Activated naive CD8-positive, alpha-beta T cell treated with anti-CD3 and anti-CD28 coated beads for 36 hours (primary cell): Measurements from ENCODE around the gene DNAI1. TPM values are rescaled to one million over a fixed set of nuclear protein-coding genes. Genes with fewer than 3 reads are reported as not detected.

Source experiments
- DNase-seq: peaks from one replicate; pipeline ENCODE4 v3.0.0; 2021
- H3K27ac Mint-ChIP-seq: one replicate; pipeline ENCODE4 v1.8.0; 2022; ENCODE audit warnings: mild to moderate bottlenecking, moderate library complexity, mixed read lengths
- H3K27me3 Mint-ChIP-seq: one replicate; pipeline ENCODE4 v1.8.0; 2022; ENCODE audit warnings: mild to moderate bottlenecking, mixed read lengths
- H3K36me3 Mint-ChIP-seq: one replicate; pipeline ENCODE4 v1.8.0; 2021; ENCODE audit warnings: mild to moderate bottlenecking, mixed read lengths
- H3K4me1 Mint-ChIP-seq: one replicate; pipeline ENCODE4 v1.8.0; 2021; ENCODE audit warnings: mixed read lengths
- H3K4me3 Mint-ChIP-seq: one replicate; pipeline ENCODE4 v1.8.0; 2022; ENCODE audit warnings: mild to moderate bottlenecking, moderate library complexity, mixed read lengths
- H3K9me3 Mint-ChIP-seq: one replicate; pipeline ENCODE4 v1.8.0; 2022; ENCODE audit warnings: mixed read lengths
- total RNA-seq, 2 experiments: library from RNA; stranded (reverse); gene quantifications; one replicate each; pipeline ENCODE4 v1.2.3, GENCODE V29; 2021

Gene DNAI1
- total RNA-seq, 2 experiments from 2014 or later: not detected

DNA sequence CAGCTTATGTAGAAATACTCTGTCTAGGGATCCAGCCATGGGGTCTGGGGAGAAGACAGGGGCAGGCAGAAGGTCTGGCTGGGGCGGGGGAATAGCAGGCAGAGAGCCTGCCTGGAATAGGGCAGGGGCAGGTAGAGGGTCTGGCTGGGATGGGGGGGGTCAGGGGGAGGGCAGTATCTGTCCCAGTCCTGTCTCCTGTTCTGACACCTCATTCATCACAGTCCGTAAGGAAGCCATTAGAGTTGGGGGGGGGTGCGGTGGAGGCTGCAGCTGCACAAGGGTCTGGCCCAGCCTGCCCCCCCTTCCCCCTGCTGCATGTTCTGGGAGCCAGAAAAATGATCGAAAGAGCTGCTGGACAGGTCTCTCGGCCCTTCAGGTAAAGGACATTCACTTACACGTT, 98.3 kb downstream of the DNAI1 start:
- no peak overlapping the region for H3K27ac Mint-ChIP-seq
- no peak overlapping the region for H3K4me3 Mint-ChIP-seq
- H3K4me1 Mint-ChIP-seq: no peaks in the 10 kb centered on the region
- H3K27me3 Mint-ChIP-seq: peaks cover 33% of the 10 kb centered on the region
- no peaks in the 10 kb centered on the region for H3K9me3 Mint-ChIP-seq
- DNase-seq: no peak
- no peaks in the 10 kb centered on the region for H3K36me3 Mint-ChIP-seq

DNA sequence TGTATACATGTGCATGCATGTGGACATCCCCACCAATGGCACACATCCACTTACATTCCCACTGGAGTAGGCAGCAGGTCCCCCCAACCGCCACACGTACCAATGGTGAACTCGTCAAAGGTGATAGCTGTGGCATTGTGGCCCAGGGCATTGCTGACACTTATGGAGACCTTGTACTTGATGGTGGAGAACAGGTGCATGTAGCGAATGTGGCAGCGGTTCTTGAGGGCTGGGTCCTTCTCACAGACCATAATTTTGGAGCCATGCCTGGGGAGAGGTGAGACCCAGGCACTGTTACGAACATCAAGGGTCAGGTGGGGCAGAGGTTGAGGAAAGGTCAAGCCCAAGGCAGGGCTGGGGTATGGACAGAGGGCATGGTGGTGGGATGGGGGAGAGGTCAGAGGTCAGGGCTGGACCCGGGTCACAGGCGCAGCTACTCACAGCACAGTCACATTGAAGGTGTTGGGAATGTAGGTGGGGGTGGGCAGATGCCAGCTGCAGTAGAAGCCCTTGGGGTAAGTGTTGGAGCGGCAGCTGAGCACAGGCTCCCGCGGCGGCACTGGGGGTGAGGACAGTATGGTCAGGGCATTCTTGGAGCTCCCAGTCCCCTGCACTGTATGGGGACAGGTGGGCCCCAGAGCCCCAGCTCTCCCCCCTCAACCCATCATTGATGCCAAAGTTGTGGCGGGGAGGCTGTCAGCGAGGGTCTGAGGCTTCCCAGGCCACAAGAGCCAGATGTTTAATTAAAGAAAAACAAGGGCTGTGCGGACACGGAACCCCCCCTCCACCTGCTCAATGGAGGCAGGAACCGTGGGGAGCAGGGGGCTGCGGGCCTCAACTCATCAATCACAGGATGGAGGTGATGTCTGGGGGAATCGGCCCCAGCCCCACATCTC, 99.1 kb downstream of the DNAI1 start:
- Mint-ChIP-seq H3K27ac (no peak overlapping the region), H3K36me3 (no peaks in the 10 kb centered on the region), H3K27me3 (peaks cover 33% of the 10 kb centered on the region)

DNA sequence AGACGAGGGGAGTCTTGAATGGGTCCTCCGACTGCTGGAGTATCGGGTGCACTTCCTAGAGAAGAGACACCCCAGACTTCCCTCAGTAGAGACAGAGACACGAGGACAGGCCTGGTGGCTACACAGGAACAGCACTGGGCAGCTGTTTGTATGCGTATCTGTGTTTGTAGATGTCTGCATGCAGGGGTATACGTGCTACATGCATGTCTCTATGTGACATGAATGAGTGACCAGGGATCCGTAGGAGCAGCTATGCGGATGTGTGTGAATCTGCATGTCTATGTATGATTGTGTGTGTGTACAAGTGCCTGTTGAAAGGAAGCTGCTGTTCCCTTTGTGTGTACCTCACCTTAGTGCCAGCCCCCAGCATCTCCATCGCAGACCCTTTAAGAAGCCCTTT, 99.8 kb downstream of the DNAI1 start:
- Mint-ChIP-seq H3K4me1 (no peaks in the 10 kb centered on the region), H3K4me3 (no peak overlapping the region), H3K36me3 (no peaks in the 10 kb centered on the region), H3K27ac (no peak overlapping the region), H3K27me3 (peaks cover 33% of the 10 kb centered on the region), H3K9me3 (no peaks in the 10 kb centered on the region)
- no peak for DNase-seq

More for the DNA sequence above, 99.1 kb downstream of the DNAI1 start:
- Mint-ChIP-seq H3K9me3 (no peaks in the 10 kb centered on the region), H3K4me1 (no peaks in the 10 kb centered on the region), H3K4me3 (no peak overlapping the region)
- no peak for DNase-seq

DNA sequence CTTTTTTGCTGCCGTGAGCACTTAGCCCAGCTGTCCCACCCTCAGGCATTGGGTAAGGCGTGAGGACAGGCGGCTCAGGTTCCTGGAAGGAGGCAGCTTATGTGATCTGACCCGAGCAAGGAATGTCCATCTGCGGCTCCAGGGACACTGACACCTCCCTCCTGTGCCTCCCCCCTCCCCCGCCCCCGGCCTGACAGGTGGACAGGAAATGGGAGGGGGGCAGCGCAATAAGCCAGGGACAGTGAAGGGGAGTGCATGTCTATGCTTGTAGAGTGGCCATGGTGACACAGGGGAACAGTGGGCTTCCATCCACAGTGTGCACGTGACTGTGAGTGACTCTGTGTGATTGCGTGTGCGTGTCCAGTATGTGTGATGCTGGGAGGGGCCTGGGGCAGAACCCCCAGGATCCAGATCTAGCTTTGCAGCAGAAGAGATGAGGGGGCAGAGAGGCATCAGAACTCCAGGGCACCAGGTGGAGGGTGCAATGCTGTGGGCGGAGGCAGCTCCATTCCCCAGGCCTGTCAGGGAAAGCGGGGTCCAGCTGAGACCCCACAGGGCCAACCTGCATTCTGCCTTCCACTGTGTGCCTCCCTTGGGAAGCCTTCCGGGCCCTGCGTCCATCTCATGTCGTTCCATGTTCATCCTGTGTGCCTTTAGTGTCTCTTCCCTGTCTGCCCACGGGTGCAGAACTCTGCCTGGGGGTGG, 100.5 kb downstream of the DNAI1 start:
- no peak for DNase-seq
- Mint-ChIP-seq H3K36me3 (no peaks in the 10 kb centered on the region), H3K27ac (no peak overlapping the region), H3K9me3 (no peaks in the 10 kb centered on the region), H3K4me3 (no peak overlapping the region), H3K4me1 (no peaks in the 10 kb centered on the region), H3K27me3 (peaks cover 33% of the 10 kb centered on the region)

DNA sequence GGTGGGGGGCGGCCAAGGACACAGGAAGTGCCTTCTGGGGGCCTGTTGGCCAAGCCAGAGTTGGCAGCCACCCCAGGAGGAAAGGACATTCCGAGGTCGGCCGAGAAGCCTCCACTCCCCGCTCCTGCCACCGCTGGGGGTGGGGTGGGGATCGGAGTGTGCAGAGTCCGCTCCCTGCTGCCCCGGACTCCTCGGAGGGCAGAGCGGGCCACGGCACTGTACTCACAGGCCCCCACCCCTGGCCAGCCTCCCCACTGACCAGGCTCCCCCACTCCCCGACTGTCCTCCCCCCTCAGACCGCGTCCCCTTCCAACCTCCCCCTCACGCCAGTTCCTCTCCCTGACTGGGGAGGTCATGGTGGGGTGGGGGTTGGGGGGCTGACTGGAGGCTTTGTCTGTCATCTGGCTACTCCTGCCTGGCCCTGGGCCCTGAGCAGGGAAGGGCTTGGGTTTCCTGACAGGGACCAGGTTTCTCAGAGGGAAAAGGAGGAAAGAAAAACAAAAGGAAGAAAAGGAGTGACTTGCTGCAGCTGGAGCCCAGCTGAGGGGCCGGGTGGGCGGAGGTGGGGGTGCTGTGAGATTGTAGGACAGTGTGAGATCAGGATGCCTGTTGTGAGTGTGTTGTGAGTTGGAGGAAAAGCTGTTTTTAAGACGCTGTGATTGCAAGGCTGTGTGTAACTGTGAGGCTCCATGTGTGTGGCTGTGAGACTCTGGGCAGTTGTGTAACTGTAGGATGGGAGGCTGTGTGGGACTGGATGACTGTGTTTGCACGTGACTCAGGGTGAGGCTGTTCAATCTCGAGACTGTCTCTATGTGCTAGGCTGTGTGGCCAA, 101.2 kb downstream of the DNAI1 start:
- no peak overlapping the region for H3K4me3 Mint-ChIP-seq
- peaks cover 34% of the 10 kb centered on the region for H3K27me3 Mint-ChIP-seq
- H3K27ac Mint-ChIP-seq: no peak overlapping the region
- no peaks in the 10 kb centered on the region for H3K4me1 Mint-ChIP-seq
- H3K9me3 Mint-ChIP-seq: no peaks in the 10 kb centered on the region
- H3K36me3 Mint-ChIP-seq: no peaks in the 10 kb centered on the region
- DNase-seq: no peak

DNA sequence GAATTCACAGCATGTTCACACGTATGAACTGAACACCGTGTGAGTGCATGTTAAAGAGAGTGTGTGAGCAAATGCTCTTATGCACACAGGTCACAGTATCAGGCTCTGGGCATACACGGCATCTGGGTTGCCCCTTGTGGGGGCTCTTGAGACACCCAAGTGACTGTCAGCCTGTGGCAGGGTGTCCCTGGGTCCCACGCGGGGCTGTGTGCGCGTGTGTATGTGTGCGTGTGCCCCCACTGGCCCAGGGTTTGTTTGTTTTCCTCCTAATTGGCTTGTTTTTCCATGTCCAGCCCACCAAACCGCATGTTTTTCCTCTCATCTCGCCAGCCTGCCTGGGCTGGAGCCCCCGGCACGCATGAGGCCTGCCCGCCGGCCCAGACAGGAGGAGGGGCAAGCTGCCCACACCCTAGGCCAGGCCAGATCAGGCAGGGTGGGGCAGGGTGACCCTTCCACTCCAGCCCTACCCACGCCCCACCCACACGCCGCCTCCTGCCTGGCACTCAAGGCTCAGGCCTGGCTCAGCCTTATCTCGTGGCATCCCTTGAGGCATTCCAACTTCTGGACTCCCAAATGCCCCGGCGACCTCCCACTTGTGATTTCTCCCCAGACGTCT, 102.1 kb downstream of the DNAI1 start:
- Mint-ChIP-seq H3K9me3 (no peaks in the 10 kb centered on the region), H3K4me1 (no peaks in the 10 kb centered on the region), H3K36me3 (no peaks in the 10 kb centered on the region), H3K4me3 (no peak overlapping the region), H3K27ac (no peak overlapping the region), H3K27me3 (peaks cover 37% of the 10 kb centered on the region)
- DNase-seq: no peak

DNA sequence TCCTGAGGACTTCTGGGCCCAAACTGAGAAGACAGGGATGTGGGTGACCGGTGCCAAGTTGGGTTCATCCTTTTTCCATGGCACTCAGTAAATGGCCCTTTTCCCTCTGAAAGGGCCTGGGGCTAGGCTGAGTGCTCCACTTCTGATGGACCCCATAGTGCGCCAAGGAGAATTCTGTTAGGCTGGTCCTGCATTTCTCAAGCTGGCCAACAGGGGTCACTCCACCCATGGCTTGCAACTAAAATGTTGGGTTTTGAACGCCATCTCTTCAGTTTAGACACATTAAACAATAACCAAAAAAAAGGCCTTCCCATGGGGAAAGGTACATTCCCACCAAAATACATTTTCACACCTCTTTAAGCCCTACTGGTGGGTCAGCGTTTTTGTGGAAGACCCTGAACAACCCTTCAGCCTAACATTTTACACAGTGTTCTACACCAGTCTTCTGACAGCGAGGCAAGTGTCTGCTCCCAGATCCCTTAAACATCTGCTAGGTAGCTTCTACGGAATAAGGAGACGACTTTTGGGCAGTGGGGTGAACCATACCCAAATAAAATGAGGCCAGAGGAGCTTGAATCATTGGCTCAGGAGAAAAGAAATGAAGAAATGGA, 103.6 kb downstream of the DNAI1 start:
- Mint-ChIP-seq H3K27ac (no peak overlapping the region), H3K36me3 (no peaks in the 10 kb centered on the region), H3K4me3 (no peak overlapping the region), H3K27me3 (peaks cover 42% of the 10 kb centered on the region), H3K9me3 (no peaks in the 10 kb centered on the region), H3K4me1 (no peaks in the 10 kb centered on the region)
- DNase-seq: peak; percentile 17

DNA sequence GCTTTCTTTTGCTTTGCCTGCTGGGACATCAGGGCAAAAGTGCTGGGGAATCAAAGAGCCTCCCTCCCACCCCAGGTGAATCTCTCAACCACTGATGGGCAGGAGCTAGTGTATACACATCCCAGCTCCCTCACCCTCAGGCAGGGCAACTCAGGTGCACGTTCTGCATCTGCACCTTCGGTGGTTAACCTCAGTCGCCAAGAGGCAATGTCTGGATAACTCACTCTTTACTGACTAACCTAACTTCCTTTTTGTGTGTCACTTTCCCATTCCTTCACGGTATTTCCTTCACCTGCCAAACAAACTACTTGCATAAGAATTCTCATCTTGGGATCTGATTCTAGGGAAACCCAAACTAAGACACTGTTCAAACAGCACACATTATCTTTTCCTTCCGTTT, 104.7 kb downstream of the DNAI1 start:
- H3K9me3 Mint-ChIP-seq: no peaks in the 10 kb centered on the region
- H3K4me3 Mint-ChIP-seq: no peak overlapping the region
- no peak for DNase-seq
- H3K36me3 Mint-ChIP-seq: no peaks in the 10 kb centered on the region
- no peaks in the 10 kb centered on the region for H3K4me1 Mint-ChIP-seq
- peaks cover 33% of the 10 kb centered on the region for H3K27me3 Mint-ChIP-seq
- H3K27ac Mint-ChIP-seq: no peak overlapping the region

DNA sequence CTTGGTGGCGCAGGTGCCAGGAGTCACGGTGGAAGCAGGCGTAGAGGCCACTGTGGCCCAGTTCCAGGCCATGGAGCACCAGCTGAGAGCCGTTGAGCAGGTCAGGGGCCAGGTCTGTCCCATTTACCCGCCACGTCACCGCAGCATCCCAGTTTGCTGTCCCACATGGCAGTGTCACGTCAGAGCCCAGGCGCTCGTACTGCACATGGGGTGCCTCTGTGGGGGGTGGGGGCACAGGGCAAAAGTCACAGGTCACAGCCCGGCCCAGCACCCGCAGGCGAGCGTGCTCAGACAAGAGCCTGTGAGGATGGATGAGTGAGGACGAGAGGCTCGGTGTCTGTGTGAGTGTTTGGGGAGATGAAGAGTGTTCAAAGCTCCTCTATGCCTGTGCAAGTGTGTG, 106.0 kb downstream of the DNAI1 start:
- Mint-ChIP-seq H3K27ac (no peak overlapping the region), H3K27me3 (peaks cover 27% of the 10 kb centered on the region), H3K4me1 (no peaks in the 10 kb centered on the region), H3K36me3 (no peaks in the 10 kb centered on the region), H3K9me3 (no peaks in the 10 kb centered on the region), H3K4me3 (no peak overlapping the region)
- no peak for DNase-seq

DNA sequence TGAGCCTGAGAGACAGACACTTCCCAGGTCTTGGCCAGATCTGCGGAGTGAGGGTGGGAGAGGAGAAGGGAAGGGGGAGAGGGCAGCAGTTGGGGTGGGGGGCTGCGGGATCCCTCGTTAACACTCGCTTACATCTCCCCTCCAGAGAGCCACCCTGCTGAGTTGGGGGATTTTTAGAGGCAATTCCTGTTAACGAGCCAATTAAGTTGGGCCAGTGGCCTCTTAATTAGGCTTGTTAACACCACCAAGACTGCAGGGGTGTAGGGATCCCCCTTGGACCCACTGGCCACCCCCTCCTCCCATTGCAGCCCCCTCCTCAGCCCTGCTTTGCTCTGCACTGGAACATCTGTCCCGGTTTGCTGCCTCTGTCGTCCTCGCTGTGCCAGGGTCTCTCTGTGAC, 107.3 kb downstream of the DNAI1 start:
- Mint-ChIP-seq H3K27me3 (peaks cover 20% of the 10 kb centered on the region), H3K4me3 (no peak overlapping the region), H3K36me3 (no peaks in the 10 kb centered on the region), H3K4me1 (no peaks in the 10 kb centered on the region), H3K9me3 (no peaks in the 10 kb centered on the region), H3K27ac (no peak overlapping the region)
- DNase-seq: no peak

DNA sequence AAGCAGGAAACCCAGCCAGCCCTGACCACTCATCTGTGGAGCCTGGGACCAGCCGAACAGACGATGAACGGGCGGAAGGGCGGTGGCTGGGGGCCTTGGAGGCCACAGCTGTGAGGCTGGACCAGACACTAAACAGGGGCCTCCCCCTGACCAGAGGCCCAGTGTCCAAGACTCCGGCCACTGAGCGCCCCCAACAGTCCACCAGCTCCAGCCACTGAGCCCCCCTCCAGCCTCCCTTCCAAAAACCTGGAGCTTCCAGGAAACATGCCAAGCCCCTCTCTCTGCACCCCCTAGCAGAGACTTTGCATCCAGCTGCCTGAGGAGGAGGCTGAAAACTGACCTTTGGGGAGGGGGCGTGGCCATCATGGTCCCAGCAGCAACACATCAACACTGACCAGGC, 107.7 kb downstream of the DNAI1 start:
- peaks cover 20% of the 10 kb centered on the region for H3K27me3 Mint-ChIP-seq
- DNase-seq: no peak
- H3K9me3 Mint-ChIP-seq: no peaks in the 10 kb centered on the region
- no peak overlapping the region for H3K27ac Mint-ChIP-seq
- no peaks in the 10 kb centered on the region for H3K4me1 Mint-ChIP-seq
- H3K36me3 Mint-ChIP-seq: no peaks in the 10 kb centered on the region
- no peak overlapping the region for H3K4me3 Mint-ChIP-seq

DNA sequence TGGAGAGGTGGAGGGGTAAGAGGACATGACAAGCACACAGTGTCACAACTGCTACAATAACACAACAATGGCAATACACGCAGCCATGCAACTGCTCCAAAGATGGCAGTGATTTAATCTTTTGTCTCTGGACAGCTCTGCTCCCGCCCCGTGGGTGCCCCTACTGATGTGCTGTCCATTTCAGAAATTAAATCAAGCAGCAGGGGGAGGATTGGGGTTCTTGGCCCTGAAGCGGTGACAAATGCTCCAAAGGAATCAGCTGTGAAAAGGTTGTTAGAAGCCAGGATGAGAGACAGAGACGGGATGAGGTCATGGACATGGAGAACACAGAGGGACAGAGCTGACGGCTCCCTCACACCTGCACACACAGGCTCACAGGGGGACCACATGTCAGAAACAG, 108.4 kb downstream of the DNAI1 start:
- H3K4me3 Mint-ChIP-seq: no peak overlapping the region
- DNase-seq: no peak
- no peak overlapping the region for H3K27ac Mint-ChIP-seq
- H3K9me3 Mint-ChIP-seq: no peaks in the 10 kb centered on the region
- H3K27me3 Mint-ChIP-seq: peaks cover 20% of the 10 kb centered on the region
- no peaks in the 10 kb centered on the region for H3K4me1 Mint-ChIP-seq
- no peaks in the 10 kb centered on the region for H3K36me3 Mint-ChIP-seq

DNA sequence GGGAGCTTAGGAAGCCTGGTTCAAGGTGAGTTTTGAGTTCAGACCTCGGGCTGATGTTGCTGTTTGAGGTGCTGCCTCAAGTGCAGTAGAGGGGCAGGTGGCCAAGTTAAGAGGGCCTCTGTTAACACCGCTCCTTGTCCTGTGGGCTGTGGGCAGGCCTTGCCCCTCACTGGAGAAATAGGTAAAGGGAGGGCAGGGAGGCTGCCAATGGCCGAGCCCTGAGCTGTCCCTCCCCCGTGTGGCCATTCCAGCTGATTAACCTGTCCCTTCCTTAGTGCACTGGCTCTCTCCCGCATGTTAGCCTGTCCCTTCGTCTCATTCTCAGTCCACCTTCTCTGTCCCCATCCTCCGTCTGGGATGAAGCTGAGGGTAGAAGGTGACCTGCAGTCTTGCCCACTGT, 109.5 kb downstream of the DNAI1 start:
- no peak for DNase-seq
- H3K4me3 Mint-ChIP-seq: no peak overlapping the region
- H3K4me1 Mint-ChIP-seq: no peaks in the 10 kb centered on the region
- no peaks in the 10 kb centered on the region for H3K9me3 Mint-ChIP-seq
- H3K27me3 Mint-ChIP-seq: peaks cover 20% of the 10 kb centered on the region
- H3K27ac Mint-ChIP-seq: no peak overlapping the region
- H3K36me3 Mint-ChIP-seq: no peaks in the 10 kb centered on the region

DNA sequence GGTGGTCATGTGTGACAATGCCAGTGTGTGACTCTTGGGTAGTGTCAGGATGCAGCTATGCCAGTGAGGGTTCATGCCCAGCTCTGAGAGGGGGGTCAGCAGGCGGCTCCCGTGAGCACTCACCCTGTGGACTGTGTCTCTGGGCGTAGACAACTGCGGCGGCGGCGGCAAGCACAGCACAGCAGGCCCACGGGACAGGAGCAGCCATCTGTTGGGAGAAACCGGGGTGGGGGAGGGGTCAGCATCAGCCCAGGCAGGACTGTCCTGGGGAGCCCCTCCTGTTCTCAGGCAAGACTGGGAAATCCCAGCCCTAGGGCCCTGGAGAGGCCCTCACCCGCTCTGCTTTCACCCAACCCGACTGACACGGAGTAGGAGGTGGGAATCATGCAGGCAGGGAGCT, 110.2 kb downstream of the DNAI1 start:
- H3K36me3 Mint-ChIP-seq: no peaks in the 10 kb centered on the region
- no peak overlapping the region for H3K4me3 Mint-ChIP-seq
- no peaks in the 10 kb centered on the region for H3K4me1 Mint-ChIP-seq
- no peak overlapping the region for H3K27ac Mint-ChIP-seq
- H3K27me3 Mint-ChIP-seq: peaks cover 24% of the 10 kb centered on the region
- DNase-seq: no peak
- no peaks in the 10 kb centered on the region for H3K9me3 Mint-ChIP-seq
